Activated naive CD8-positive, alpha-beta T cell (primary cell): ENCODE results near the gene C1orf87.

Experiments used
- H3K27ac Mint-ChIP-seq: one replicate; pipeline ENCODE4 v1.8.0; 2021; ENCODE audit warnings: mixed read lengths
- H3K27me3 Mint-ChIP-seq: one replicate; pipeline ENCODE4 v1.8.0; 2021; ENCODE audit warnings: mixed read lengths
- H3K36me3 Mint-ChIP-seq: one replicate; pipeline ENCODE4 v1.8.0; 2021; ENCODE audit warnings: mixed read lengths
- H3K4me1 Mint-ChIP-seq: one replicate; pipeline ENCODE4 v1.8.0; 2021; ENCODE audit warnings: low read depth, mixed read lengths
- H3K4me3 Mint-ChIP-seq: one replicate; pipeline ENCODE4 v1.8.0; 2021; ENCODE audit warnings: mild to moderate bottlenecking, mixed read lengths
- H3K9me3 Mint-ChIP-seq: one replicate; pipeline ENCODE4 v1.8.0; 2021; ENCODE audit warnings: low read depth, mixed read lengths

Gene C1orf87

GRCh38 chr1:60073605-60074278 lies at the start of gene C1orf87:
TSS of gene C1orf87 (minus strand) at chr1:60073770. CDS start at chr1:60072643, 1,127 bp downstream.
- Mint-ChIP-seq H3K27me3 (peaks cover 22% of the 10 kb centered on the region), H3K27ac (no peak within 1 kb of the TSS), H3K4me3 (no peak within 1 kb of the TSS), H3K4me1 (no peaks in the 10 kb centered on the region), H3K9me3 (no peaks in the 10 kb centered on the region), H3K36me3 (no peaks in the 10 kb centered on the region)

- Mint-ChIP-seq H3K4me1 (no peaks in the 10 kb centered on the region), H3K36me3 (no peaks in the 10 kb centered on the region), H3K27ac (no peak overlapping the region), H3K27me3 (peaks cover 2% of the 10 kb centered on the region), H3K9me3 (no peaks in the 10 kb centered on the region), H3K4me3 (no peak overlapping the region)
These were observed 44.5 kb upstream of the C1orf87 start for GRCh38 chr1:60118085-60118484.

GRCh38 chr1:60114745-60115318 lies 41.3 kb upstream of the C1orf87 start:
- Mint-ChIP-seq H3K36me3 (no peaks in the 10 kb centered on the region), H3K4me3 (no peak overlapping the region), H3K9me3 (no peaks in the 10 kb centered on the region), H3K4me1 (no peaks in the 10 kb centered on the region), H3K27ac (no peak overlapping the region), H3K27me3 (peaks cover 4% of the 10 kb centered on the region)

GRCh38 chr1:60113596-60113995 lies 40.0 kb upstream of the C1orf87 start:
- peaks cover 6% of the 10 kb centered on the region for H3K27me3 Mint-ChIP-seq
- no peaks in the 10 kb centered on the region for H3K36me3 Mint-ChIP-seq
- no peaks in the 10 kb centered on the region for H3K4me1 Mint-ChIP-seq
- H3K27ac Mint-ChIP-seq = no peak overlapping the region
- H3K9me3 Mint-ChIP-seq = no peaks in the 10 kb centered on the region
- no peak overlapping the region for H3K4me3 Mint-ChIP-seq

GRCh38 chr1:60113028-60113427 lies 39.5 kb upstream of the C1orf87 start:
- no peaks in the 10 kb centered on the region for H3K9me3 Mint-ChIP-seq
- no peaks in the 10 kb centered on the region for H3K4me1 Mint-ChIP-seq
- no peak overlapping the region for H3K4me3 Mint-ChIP-seq
- peaks cover 6% of the 10 kb centered on the region for H3K27me3 Mint-ChIP-seq
- H3K27ac Mint-ChIP-seq = no peak overlapping the region
- no peaks in the 10 kb centered on the region for H3K36me3 Mint-ChIP-seq

GRCh38 chr1:60111716-60112115 lies 38.1 kb upstream of the C1orf87 start:
- Mint-ChIP-seq H3K4me3 (no peak overlapping the region), H3K27me3 (peaks cover 6% of the 10 kb centered on the region), H3K27ac (no peak overlapping the region), H3K9me3 (no peaks in the 10 kb centered on the region), H3K4me1 (no peaks in the 10 kb centered on the region), H3K36me3 (no peaks in the 10 kb centered on the region)

- Mint-ChIP-seq H3K4me1 (no peaks in the 10 kb centered on the region), H3K36me3 (no peaks in the 10 kb centered on the region), H3K9me3 (no peaks in the 10 kb centered on the region), H3K27ac (no peak overlapping the region), H3K27me3 (peaks cover 6% of the 10 kb centered on the region), H3K4me3 (no peak overlapping the region)
These were observed 37.5 kb upstream of the C1orf87 start for GRCh38 chr1:60111118-60111517.

- H3K9me3 Mint-ChIP-seq = peaks cover 3% of the 10 kb centered on the region
- no peaks in the 10 kb centered on the region for H3K36me3 Mint-ChIP-seq
- no peak overlapping the region for H3K27ac Mint-ChIP-seq
- no peak overlapping the region for H3K4me3 Mint-ChIP-seq
- H3K4me1 Mint-ChIP-seq = no peaks in the 10 kb centered on the region
- H3K27me3 Mint-ChIP-seq = peaks cover 10% of the 10 kb centered on the region
These were observed 34.6 kb upstream of the C1orf87 start for GRCh38 chr1:60108196-60108595.

GRCh38 chr1:60103186-60103585 lies 29.6 kb upstream of the C1orf87 start:
- peaks cover 5% of the 10 kb centered on the region for H3K27me3 Mint-ChIP-seq
- H3K9me3 Mint-ChIP-seq = peaks cover 3% of the 10 kb centered on the region
- no peaks in the 10 kb centered on the region for H3K4me1 Mint-ChIP-seq
- no peak overlapping the region for H3K4me3 Mint-ChIP-seq
- no peaks in the 10 kb centered on the region for H3K36me3 Mint-ChIP-seq
- no peak overlapping the region for H3K27ac Mint-ChIP-seq

GRCh38 chr1:60102267-60103061 lies 28.9 kb upstream of the C1orf87 start:
- Mint-ChIP-seq H3K27me3 (peaks cover 5% of the 10 kb centered on the region), H3K9me3 (peaks cover 3% of the 10 kb centered on the region), H3K4me3 (no peak overlapping the region), H3K27ac (no peak overlapping the region), H3K4me1 (no peaks in the 10 kb centered on the region), H3K36me3 (no peaks in the 10 kb centered on the region)

- H3K27me3 Mint-ChIP-seq = peaks cover 5% of the 10 kb centered on the region
- no peak overlapping the region for H3K4me3 Mint-ChIP-seq
- no peaks in the 10 kb centered on the region for H3K36me3 Mint-ChIP-seq
- H3K4me1 Mint-ChIP-seq = no peaks in the 10 kb centered on the region
- H3K9me3 Mint-ChIP-seq = peaks cover 3% of the 10 kb centered on the region
- H3K27ac Mint-ChIP-seq = no peak overlapping the region
These were observed 27.9 kb upstream of the C1orf87 start for GRCh38 chr1:60101516-60101915.

- no peaks in the 10 kb centered on the region for H3K4me1 Mint-ChIP-seq
- no peaks in the 10 kb centered on the region for H3K27me3 Mint-ChIP-seq
- H3K9me3 Mint-ChIP-seq = no peaks in the 10 kb centered on the region
- H3K4me3 Mint-ChIP-seq = no peak overlapping the region
- H3K27ac Mint-ChIP-seq = no peak overlapping the region
- H3K36me3 Mint-ChIP-seq = no peaks in the 10 kb centered on the region
These were observed 17.7 kb upstream of the C1orf87 start for GRCh38 chr1:60091195-60091715.

GRCh38 chr1:60090655-60091054 lies 17.1 kb upstream of the C1orf87 start:
- H3K27ac Mint-ChIP-seq = no peak overlapping the region
- no peaks in the 10 kb centered on the region for H3K9me3 Mint-ChIP-seq
- no peaks in the 10 kb centered on the region for H3K36me3 Mint-ChIP-seq
- no peaks in the 10 kb centered on the region for H3K4me1 Mint-ChIP-seq
- no peaks in the 10 kb centered on the region for H3K27me3 Mint-ChIP-seq
- no peak overlapping the region for H3K4me3 Mint-ChIP-seq

GRCh38 chr1:60088620-60089155 lies 15.1 kb upstream of the C1orf87 start:
- H3K4me1 Mint-ChIP-seq = no peaks in the 10 kb centered on the region
- H3K27me3 Mint-ChIP-seq = peaks cover 2% of the 10 kb centered on the region
- H3K27ac Mint-ChIP-seq = no peak overlapping the region
- H3K9me3 Mint-ChIP-seq = no peaks in the 10 kb centered on the region
- no peaks in the 10 kb centered on the region for H3K36me3 Mint-ChIP-seq
- H3K4me3 Mint-ChIP-seq = no peak overlapping the region

- Mint-ChIP-seq H3K4me3 (no peak overlapping the region), H3K36me3 (no peaks in the 10 kb centered on the region), H3K4me1 (no peaks in the 10 kb centered on the region), H3K9me3 (no peaks in the 10 kb centered on the region), H3K27ac (no peak overlapping the region), H3K27me3 (peaks cover 3% of the 10 kb centered on the region)
These were observed 14.1 kb upstream of the C1orf87 start for GRCh38 chr1:60087681-60088080.
